Stimulated activated CD8-positive, alpha-beta memory T cell treated with anti-CD3 and anti-CD28 coated beads, Interleukin-15, amount 100 ng/mL, for 4 hours (primary cell): ENCODE data around the gene TNFSF12.
"Not testable (repeated sequence)": the region's sequence is repeated elsewhere in the genome, so short reads cannot be mapped to it uniquely, and the experiment has no call there.

ENCODE experiments used
- DNase-seq, 2 donors: peaks; one replicate each; pipeline ENCODE4 v3.0.0-alpha.2; 2020; ENCODE audit warnings: low read depth in 2 of 2

Gene TNFSF12

GRCh38 chr17:7587420-7588151, 38.7 kb downstream of the TNFSF12 start:
- no peak for DNase-seq

- no peak for DNase-seq
These were observed 39.8 kb downstream of the TNFSF12 start for GRCh38 chr17:7588553-7589203.

- peak in 1 of 2 donors; percentile 38 for DNase-seq
These were observed 40.5 kb downstream of the TNFSF12 start for GRCh38 chr17:7589204-7589868.

- DNase-seq, result no peak
These were observed 41.2 kb downstream of the TNFSF12 start, which contains the start of gene SOX15 for GRCh38 chr17:7589891-7590691. SOX15 (minus strand) TSS chr17:7590094; CDS start chr17:7589676, 418 bp downstream.

- no peak for DNase-seq
These were observed 41.9 kb downstream of the TNFSF12 start for GRCh38 chr17:7590743-7591142.

- DNase-seq, result no peak
These were observed 42.7 kb downstream of the TNFSF12 start for GRCh38 chr17:7591596-7591995.

GRCh38 chr17:7592422-7593021, 43.7 kb downstream of the TNFSF12 start:
- DNase-seq, result no peak

GRCh38 chr17:7593296-7593695, 44.4 kb downstream of the TNFSF12 start:
- DNase-seq, result no peak

- not testable (repeated sequence) for DNase-seq
These were observed 48.7 kb downstream of the TNFSF12 start for GRCh38 chr17:7597561-7597960.

- DNase-seq, result no peak
These were observed 57.4 kb downstream of the TNFSF12 start for GRCh38 chr17:7606280-7606679.
